AG08395 (cell line): ENCODE data around the gene RPS10.

Experiments used
- DNase-seq: peaks from one replicate; pipeline ENCODE4 v3.0.0; 2012; ENCODE audit warnings: mixed read lengths, low spot score

The RPS10 gene

GRCh38 chr6:34425498-34426410 lies at the start of gene RPS10:
Gene RPS10 (minus strand): TSS chr6:34426069. CDS start chr6:34425221, 848 bp downstream.
- peak; percentile 100 for DNase-seq

- no peak for DNase-seq
These were observed 49.4 kb upstream of the RPS10 start for GRCh38 chr6:34475238-34475682.

- no peak for DNase-seq
These were observed 48.9 kb upstream of the RPS10 start for GRCh38 chr6:34474754-34475153.

GRCh38 chr6:34473967-34474366 lies 48.1 kb upstream of the RPS10 start:
- DNase-seq, result no peak

- no peak for DNase-seq
These were observed 46.6 kb upstream of the RPS10 start for GRCh38 chr6:34472425-34472824.

- DNase-seq, result no peak
These were observed 43.6 kb upstream of the RPS10 start for GRCh38 chr6:34469499-34469898.

GRCh38 chr6:34468378-34468892 lies 42.6 kb upstream of the RPS10 start:
- DNase-seq, result no peak

- DNase-seq, result no peak
These were observed 40.6 kb upstream of the RPS10 start for GRCh38 chr6:34466242-34467185.

GRCh38 chr6:34465531-34466241 lies 39.8 kb upstream of the RPS10 start, which contains the start of gene PACSIN1:
Gene PACSIN1 (plus strand): TSS chr6:34466076. CDS start chr6:34526306, 60,230 bp downstream.
- no peak for DNase-seq

- no peak for DNase-seq
These were observed 38.0 kb upstream of the RPS10 start for GRCh38 chr6:34463849-34464248.

GRCh38 chr6:34463299-34463698 lies 37.4 kb upstream of the RPS10 start:
- no peak for DNase-seq

GRCh38 chr6:34462551-34462971 lies 36.7 kb upstream of the RPS10 start:
- peak; percentile 35 for DNase-seq

- no peak for DNase-seq
These were observed 36.1 kb upstream of the RPS10 start for GRCh38 chr6:34462010-34462409.

- no peak for DNase-seq
These were observed 35.1 kb upstream of the RPS10 start for GRCh38 chr6:34460796-34461507.

GRCh38 chr6:34459899-34460593 lies 34.2 kb upstream of the RPS10 start:
- DNase-seq, result peak; percentile 32

GRCh38 chr6:34457742-34458735 lies 32.2 kb upstream of the RPS10 start:
- no peak for DNase-seq

GRCh38 chr6:34457382-34457741 lies 31.5 kb upstream of the RPS10 start:
- no peak for DNase-seq

GRCh38 chr6:34455831-34456230 lies 30.0 kb upstream of the RPS10 start:
- DNase-seq, result no peak

- no peak for DNase-seq
These were observed 25.3 kb upstream of the RPS10 start for GRCh38 chr6:34451192-34451591.
